Activated CD4-positive, CD25-positive, alpha-beta regulatory T cell treated with anti-CD3 and anti-CD28 coated beads, Interleukin-2, amount 50 U/mL, for 24 hours (primary cell): ENCODE data around the gene IGF2BP2.
"Not testable (repeated sequence)": the region's sequence is repeated elsewhere in the genome, so short reads cannot be mapped to it uniquely, and the experiment has no call there.

Experiments
- ATAC-seq, 2 donors: fragments of 150-1000 bp; cut with Tn5 transposase; one replicate each; pipeline ENCODE4 v1.10.0; 2021; ENCODE audit warnings: mild to moderate bottlenecking in 1 of 2, moderate library complexity in 1 of 2

IGF2BP2 gene

GRCh38 chr3:185797993-185798830 is 26.6 kb downstream of the IGF2BP2 start:
- ATAC-seq, result no peak

DNA sequence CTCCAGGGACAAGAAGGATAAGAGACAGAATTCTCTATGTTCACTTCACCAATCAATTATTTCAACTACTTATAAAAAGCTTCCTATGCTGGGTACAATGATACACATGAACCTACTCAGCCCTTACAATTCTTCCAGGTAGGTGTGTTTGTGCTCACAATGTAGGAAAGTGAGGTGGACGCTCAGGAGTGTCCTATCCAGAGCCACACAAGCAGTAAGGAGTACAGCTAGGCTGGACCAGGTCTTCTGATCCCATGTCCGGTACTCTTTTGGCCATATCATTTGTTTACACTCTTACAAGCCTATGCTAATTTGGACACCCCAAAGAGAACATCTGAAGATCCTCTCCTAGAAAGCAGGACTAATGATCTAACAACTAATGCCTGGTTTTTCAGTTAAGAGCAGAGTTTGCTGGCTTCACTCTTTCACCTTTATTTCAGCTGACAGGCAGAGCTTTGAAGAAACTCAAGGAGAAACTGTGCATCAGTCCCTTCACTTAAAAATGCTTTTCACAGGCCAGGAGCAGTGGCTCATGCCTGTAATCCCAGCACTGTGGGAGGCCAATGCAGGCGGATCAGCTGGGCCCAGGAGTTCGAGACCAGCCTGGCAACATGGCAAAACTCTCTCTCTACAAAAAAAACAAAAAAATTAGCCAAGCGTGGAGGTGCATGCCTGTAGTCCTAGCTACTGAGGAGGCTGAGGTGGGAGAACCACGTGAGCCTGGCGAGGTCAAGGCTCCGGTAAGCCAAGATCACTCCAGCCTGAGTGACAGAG is 27.5 kb downstream of the IGF2BP2 start:
- ATAC-seq, result no peak

GRCh38 chr3:185796431-185797107 is 28.3 kb downstream of the IGF2BP2 start:
- ATAC-seq, result no peak

DNA sequence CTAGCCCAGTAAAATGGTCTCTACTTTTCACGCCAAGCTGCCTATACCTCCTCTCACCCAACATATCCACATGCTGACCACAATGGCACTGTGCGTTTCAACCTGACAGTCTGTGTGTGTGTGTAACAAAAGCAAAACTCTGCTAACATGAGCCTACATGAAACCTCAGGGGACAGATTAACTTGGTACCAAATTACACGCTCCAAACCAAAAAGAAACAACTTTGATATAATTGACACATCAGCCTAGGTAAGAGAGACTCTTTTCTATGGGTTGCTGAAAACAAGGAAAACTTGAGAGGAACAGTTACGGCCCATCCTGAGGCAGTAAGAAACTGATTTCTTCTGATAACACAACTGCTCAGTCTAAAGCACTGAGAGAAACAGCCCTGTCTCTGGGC is 31.5 kb downstream of the IGF2BP2 start:
- ATAC-seq, result no peak

DNA sequence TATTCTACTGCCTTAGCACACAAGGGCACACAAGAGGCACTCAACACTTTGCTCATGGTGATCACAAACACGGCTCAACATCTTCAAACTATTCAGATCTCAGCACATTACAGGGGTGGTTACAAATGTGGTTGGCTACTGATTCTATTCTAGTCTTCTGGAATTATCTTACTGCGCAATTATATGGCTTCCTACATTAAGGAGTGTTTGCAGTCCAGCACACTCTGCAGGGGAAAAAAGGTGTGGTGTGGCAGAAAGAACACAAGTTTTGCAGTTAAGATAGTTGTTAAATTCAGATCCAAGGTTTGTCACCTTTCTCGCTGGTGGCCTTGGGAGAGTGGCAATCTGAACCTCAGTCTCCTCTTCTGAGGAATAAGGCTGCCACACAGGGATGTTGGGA is 31.9 kb downstream of the IGF2BP2 start:
- ATAC-seq, result no peak

GRCh38 chr3:185789891-185790830 is 34.7 kb downstream of the IGF2BP2 start:
- no peak for ATAC-seq

GRCh38 chr3:185789134-185789533 is 35.7 kb downstream of the IGF2BP2 start:
- ATAC-seq, result no peak

- no peak for ATAC-seq
Measured at GRCh38 chr3:185788292-185788691, 36.5 kb downstream of the IGF2BP2 start.

DNA sequence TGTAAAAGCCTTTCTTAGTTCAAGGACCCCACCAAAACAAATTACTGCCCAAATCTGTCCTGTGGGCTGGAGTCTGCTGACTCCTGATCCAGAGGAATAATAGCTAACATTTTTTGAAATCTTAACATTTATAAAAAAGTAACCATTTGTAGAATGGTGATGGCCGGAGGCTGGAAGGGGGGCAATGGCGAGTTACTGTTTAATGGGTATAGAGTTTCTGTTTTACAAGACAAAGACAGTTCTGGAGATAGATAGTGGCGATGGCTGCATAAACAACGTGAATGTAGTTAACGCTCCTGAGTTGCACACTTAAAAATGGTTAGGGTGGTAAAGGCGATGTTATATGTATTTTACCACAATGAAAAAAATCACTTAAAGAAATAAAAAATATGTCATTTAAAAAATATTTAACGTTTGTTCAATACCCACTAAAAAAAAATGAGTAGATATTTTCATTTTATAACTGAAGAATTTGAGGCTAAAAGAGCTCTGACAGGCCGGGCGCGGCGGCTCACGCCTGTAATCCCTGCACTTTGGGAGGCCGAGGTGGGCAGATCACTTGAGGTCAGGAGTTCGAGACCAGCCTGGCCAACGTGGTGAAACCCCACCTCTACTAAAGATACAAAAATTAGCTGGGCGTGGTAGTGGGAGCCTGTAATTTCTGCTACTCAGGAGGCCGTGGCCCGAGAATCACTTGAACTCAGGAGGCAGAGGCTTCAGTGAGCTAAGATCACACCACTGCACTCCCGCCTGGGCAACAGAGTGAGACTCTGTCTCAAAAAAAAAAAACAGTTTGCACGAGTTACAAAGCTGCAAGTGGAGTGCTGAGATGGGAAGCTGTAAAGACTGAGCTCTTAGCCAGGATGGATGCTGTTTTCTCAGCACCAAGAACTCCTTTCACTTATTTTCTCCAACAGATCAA is 37.6 kb downstream of the IGF2BP2 start:
- no peak for ATAC-seq

GRCh38 chr3:185786258-185786657 is 38.6 kb downstream of the IGF2BP2 start:
- not testable (repeated sequence) for ATAC-seq

GRCh38 chr3:185784317-185784716 is 40.5 kb downstream of the IGF2BP2 start:
- no peak for ATAC-seq

DNA sequence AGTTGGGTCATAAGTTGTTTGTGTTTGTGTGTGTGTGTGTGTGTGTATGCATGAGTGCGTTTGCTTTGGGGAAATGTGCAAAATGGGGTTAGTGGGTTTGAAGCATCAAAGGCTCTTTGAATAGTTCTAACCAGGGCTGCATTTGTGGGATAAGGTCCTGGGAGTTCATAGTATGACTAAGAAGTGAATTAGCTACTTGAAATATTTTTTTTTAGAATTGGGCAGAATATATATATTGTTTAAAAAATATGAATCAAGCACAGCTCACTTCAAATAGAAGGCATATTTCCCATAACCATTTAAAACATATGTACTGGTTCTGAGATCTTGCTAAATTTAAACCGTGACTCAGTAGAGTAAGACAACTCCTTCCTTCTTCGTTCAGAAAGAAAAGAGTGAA is 43.1 kb downstream of the IGF2BP2 start:
- no peak for ATAC-seq

DNA sequence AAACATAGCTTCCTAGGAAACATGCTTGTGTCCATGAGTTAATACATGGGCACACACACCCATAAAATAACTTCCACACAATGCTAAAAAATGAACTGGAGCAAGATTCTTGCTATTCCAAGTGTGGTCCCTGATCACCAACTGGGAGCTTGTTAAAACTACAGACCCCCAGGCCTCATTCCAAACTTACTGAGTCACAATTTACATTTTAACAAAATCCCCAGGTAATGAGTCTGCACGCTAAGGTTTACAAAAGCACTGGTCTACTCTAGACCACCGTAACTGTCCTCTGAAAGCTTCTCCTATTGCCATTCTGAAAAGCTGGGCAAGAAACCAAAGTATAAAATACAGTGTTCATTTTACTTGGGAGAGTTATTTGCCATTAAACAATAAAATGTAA is 45.4 kb downstream of the IGF2BP2 start:
- no peak for ATAC-seq

DNA sequence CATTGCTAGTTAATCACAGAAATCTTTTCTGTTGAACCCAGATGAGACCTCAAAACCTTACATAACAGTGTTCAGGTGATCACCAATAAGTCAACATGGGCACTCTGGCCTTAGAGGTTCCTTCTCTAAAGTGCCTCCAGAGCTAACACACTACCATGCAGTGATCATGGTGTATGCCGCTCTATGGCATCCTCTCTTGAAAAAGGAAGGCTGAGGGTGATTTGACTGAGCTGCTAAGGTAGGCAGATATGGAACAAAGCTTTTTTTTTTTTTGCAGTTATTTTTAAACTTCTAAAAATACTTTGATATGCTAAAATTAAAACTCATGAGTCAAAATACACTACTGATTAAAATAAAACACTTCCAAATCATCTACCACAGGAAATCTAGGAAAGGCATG is 46.0 kb downstream of the IGF2BP2 start:
- no peak for ATAC-seq

GRCh38 chr3:185778094-185778493 is 46.7 kb downstream of the IGF2BP2 start:
- no peak for ATAC-seq

GRCh38 chr3:185770109-185770508 is 54.7 kb downstream of the IGF2BP2 start:
- ATAC-seq, result no peak

GRCh38 chr3:185768578-185768982 is 56.3 kb downstream of the IGF2BP2 start:
- ATAC-seq, result not testable (repeated sequence)

DNA sequence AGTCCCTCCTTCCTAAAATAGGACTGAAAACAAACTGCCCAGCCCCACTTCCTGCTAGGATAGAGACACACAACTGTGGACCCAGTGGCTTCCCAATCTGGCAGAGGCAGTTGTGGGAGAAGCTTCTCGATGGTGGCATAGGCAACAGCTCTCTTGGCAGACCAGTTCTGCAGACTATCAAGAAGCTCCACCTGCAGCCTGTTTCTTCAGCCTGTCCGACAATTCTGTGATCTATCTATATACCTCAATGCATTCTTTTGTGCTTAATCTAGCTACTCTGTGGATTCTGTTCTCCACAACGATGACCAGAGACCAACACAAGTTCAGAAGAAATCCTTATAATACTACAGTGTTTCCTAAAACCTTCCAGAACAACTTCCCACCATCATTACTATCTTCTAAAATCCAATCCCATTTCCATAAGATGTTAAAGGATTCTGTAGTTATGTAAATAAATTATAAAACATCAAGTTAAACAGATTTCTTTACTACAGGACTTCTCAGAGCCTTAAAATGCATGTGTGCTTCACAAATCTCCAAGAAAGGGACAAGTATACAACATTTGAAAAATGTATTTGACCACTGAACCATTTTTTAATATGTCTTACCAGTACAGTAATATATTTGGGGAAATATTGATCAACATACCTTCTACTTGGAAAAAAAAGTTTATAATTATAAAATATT is 57.7 kb downstream of the IGF2BP2 start:
- no peak for ATAC-seq

GRCh38 chr3:185766329-185767001 is 58.4 kb downstream of the IGF2BP2 start:
- no peak for ATAC-seq

GRCh38 chr3:185764980-185765370 is 59.9 kb downstream of the IGF2BP2 start:
- ATAC-seq, result no peak
